WTC11 (cell line): ENCODE results near the gene COL5A3.

ENCODE experiments used
- FOXJ3 ChIP-seq: sonication (generic); formaldehyde crosslinking; IDR thresholded peaks from 2 replicates; pipeline ENCODE4 v1.9.0; 2021; ENCODE audit warnings: missing genetic modification reagents, mild to moderate bottlenecking, borderline replicate concordance
- FOXP1 ChIP-seq: sonication (generic); formaldehyde crosslinking; IDR thresholded peaks from 2 replicates; pipeline ENCODE4 v1.8.0; 2022; ENCODE audit warnings: missing genetic modification reagents, mild to moderate bottlenecking, moderate library complexity, borderline replicate concordance
- IRF2 ChIP-seq: sonication (generic); formaldehyde crosslinking; IDR thresholded peaks from 2 replicates; pipeline ENCODE4 v1.8.0; 2022; ENCODE audit warnings: low read depth, missing genetic modification reagents, borderline replicate concordance
- TEAD1 ChIP-seq: sonication (generic); formaldehyde crosslinking; IDR thresholded peaks from 2 replicates; pipeline ENCODE4 v1.8.0; 2022; ENCODE audit warnings: mild to moderate bottlenecking, missing genetic modification reagents
- TEAD4 ChIP-seq: sonication (generic); formaldehyde crosslinking; IDR thresholded peaks from 2 replicates; pipeline ENCODE4 v1.8.0; 2022; ENCODE audit warnings: mild to moderate bottlenecking, missing genetic modification reagents
- USF1 ChIP-seq: sonication (generic); formaldehyde crosslinking; IDR thresholded peaks from 2 replicates; pipeline ENCODE4 v1.8.0; 2022; ENCODE audit warnings: mild to moderate bottlenecking, missing genetic modification reagents
- ZBTB21 ChIP-seq: sonication (generic); formaldehyde crosslinking; IDR thresholded peaks from 2 replicates; pipeline ENCODE4 v1.8.1; 2023; ENCODE audit warnings: mild to moderate bottlenecking, missing genetic modification reagents, borderline replicate concordance
- ZNF232 ChIP-seq: sonication (generic); formaldehyde crosslinking; IDR thresholded peaks from 2 replicates; pipeline ENCODE4 v1.8.0; 2022; ENCODE audit warnings: mild to moderate bottlenecking, missing genetic modification reagents
- TF ChIP-seq, protein P1 (sequence below): fragments of 200-600 bp; IDR thresholded peaks from 2 replicates; pipeline ENCODE4 v1.8.0; 2022; ENCODE audit warnings: antibody characterized with exemption
- TF ChIP-seq, protein P2 (sequence below): sonication (generic); formaldehyde crosslinking; IDR thresholded peaks from 2 replicates; pipeline ENCODE4 v1.8.1; 2022; ENCODE audit warnings: low read depth, missing genetic modification reagents, borderline replicate concordance
- TF ChIP-seq, protein P3 (sequence below): sonication (generic); formaldehyde crosslinking; IDR thresholded peaks from 2 replicates; pipeline ENCODE4 v1.8.1; 2023; ENCODE audit warnings: mild to moderate bottlenecking, missing genetic modification reagents, moderate library complexity
- TF ChIP-seq, protein P4 (sequence below): fragments of 250-450 bp; sonication (Bioruptor Pico); IDR thresholded peaks from 2 replicates; pipeline ENCODE4 v2.1.2; 2022; ENCODE audit warnings: mild to moderate bottlenecking, moderate library complexity

GRCh38 chr19:10043286-10043927 lies 33.1 kb upstream of the COL5A3 start:
- TF ChIP-seq USF1 (CRISPR knock-in tag) (no peak), ZBTB21 (CRISPR knock-in tag) (no peak), TEAD4 (CRISPR knock-in tag) (no peak), ZNF232 (CRISPR knock-in tag) (no peak), FOXP1 (CRISPR knock-in tag) (no peak), TEAD1 (CRISPR knock-in tag) (no peak), FOXJ3 (CRISPR knock-in tag) (no peak), IRF2 (CRISPR knock-in tag) (no peak)
- TF ChIP-seq, protein P1, sequence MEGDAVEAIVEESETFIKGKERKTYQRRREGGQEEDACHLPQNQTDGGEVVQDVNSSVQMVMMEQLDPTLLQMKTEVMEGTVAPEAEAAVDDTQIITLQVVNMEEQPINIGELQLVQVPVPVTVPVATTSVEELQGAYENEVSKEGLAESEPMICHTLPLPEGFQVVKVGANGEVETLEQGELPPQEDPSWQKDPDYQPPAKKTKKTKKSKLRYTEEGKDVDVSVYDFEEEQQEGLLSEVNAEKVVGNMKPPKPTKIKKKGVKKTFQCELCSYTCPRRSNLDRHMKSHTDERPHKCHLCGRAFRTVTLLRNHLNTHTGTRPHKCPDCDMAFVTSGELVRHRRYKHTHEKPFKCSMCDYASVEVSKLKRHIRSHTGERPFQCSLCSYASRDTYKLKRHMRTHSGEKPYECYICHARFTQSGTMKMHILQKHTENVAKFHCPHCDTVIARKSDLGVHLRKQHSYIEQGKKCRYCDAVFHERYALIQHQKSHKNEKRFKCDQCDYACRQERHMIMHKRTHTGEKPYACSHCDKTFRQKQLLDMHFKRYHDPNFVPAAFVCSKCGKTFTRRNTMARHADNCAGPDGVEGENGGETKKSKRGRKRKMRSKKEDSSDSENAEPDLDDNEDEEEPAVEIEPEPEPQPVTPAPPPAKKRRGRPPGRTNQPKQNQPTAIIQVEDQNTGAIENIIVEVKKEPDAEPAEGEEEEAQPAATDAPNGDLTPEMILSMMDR: no peak
- TF ChIP-seq, protein P2, sequence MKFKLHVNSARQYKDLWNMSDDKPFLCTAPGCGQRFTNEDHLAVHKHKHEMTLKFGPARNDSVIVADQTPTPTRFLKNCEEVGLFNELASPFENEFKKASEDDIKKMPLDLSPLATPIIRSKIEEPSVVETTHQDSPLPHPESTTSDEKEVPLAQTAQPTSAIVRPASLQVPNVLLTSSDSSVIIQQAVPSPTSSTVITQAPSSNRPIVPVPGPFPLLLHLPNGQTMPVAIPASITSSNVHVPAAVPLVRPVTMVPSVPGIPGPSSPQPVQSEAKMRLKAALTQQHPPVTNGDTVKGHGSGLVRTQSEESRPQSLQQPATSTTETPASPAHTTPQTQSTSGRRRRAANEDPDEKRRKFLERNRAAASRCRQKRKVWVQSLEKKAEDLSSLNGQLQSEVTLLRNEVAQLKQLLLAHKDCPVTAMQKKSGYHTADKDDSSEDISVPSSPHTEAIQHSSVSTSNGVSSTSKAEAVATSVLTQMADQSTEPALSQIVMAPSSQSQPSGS (CRISPR knock-in tag): no peak
- TF ChIP-seq, protein P3, sequence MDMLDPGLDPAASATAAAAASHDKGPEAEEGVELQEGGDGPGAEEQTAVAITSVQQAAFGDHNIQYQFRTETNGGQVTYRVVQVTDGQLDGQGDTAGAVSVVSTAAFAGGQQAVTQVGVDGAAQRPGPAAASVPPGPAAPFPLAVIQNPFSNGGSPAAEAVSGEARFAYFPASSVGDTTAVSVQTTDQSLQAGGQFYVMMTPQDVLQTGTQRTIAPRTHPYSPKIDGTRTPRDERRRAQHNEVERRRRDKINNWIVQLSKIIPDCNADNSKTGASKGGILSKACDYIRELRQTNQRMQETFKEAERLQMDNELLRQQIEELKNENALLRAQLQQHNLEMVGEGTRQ (CRISPR knock-in tag): no peak
- TF ChIP-seq, protein P4, sequence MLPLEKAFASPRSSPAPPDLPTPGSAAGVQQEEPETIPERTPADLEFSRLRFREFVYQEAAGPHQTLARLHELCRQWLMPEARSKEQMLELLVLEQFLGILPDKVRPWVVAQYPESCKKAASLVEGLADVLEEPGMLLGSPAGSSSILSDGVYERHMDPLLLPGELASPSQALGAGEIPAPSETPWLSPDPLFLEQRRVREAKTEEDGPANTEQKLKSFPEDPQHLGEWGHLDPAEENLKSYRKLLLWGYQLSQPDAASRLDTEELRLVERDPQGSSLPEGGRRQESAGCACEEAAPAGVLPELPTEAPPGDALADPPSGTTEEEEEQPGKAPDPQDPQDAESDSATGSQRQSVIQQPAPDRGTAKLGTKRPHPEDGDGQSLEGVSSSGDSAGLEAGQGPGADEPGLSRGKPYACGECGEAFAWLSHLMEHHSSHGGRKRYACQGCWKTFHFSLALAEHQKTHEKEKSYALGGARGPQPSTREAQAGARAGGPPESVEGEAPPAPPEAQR (CRISPR knock-in tag): no peak
